GM18507 (cell line): Measurements from ENCODE around the gene DYNC2LI1.
"Not testable (repeated sequence)": the region's sequence is repeated elsewhere in the genome, so short reads cannot be mapped to it uniquely, and the experiment has no call there.

Experiments used
- DNase-seq: peaks from one replicate; pipeline ENCODE4 v3.0.0; 2011; ENCODE audit warnings: low read depth; ENCODE audit not compliant: insufficient read length; ENCODE audit errors: extremely low spot score
- FAIRE-seq: peaks from 2 replicates; lab custom pipeline; 2011; peaks lifted over from hg19 to GRCh38; lab: Jason Lieb, UNC

Gene DYNC2LI1

DNA sequence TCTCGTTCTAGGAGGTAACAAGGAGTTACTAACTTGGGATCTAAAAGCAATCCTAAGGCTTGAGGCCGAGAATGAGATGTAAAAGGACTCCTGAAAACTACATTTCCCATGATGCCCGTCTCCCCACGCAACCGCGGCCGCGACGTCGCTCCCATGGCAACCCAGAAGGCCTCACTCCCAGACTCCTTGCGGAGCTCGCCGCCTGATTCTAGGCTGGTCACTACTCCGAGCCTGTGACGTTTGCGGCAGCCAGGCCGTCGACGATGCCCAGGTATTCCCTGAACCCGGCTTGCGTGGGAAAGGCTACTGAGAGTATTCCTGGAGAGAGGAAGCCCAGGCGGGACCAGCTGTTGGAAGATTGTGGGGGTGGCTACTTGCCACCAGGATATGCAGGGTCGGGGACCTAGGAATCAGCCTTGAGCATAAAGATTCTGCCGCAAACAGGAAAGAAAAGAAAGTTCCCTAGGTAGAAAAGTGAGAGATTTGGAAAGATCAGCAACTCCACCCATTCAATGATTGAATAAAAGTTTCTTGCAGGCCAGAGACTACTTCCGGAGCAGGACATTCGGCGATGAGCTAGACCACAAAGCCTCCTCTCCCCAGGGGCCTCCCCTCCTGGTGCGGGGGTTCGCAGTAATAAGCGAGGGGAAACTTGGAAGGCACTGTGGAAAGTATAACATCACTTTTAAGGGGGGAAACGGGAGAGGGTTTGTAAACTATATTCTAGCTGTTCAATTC, at the start of gene DYNC2LI1:
DYNC2LI1 (plus strand) TSS at position 164 of the 738 bp plus-strand sequence; CDS start at position 264, 100 bp downstream.
- DNase-seq = peak; percentile 75
- peak; percentile 90 for FAIRE-seq

GRCh38 chr2:43724728-43725526, 48.9 kb upstream of the DYNC2LI1 start:
- FAIRE-seq (no peak), DNase-seq (no peak)

DNA sequence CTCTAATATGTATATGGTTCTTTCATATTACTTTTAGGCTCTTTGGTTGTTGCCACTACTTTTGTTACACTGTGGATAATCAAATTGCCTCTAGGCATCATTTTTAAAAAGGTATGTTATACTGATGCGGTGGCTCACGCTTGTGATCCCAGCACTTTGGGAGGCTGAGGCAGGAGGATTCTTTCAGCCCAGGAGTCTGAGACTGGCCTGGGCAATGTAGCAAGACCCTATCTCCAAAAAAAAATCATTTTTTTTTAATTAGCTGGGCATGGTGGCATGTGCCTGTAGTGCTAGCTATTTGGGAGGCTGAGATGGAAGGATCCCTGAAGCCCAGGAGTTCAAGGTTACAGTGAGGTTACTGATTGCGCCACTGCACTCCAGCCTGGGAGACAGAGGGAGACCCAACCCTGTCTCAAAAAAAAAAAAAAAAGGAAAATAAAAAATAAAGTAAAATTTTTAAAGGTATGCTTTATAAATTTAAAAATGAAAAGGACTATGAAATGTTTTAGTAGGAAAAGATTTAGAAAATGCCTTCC, 48.1 kb upstream of the DYNC2LI1 start:
- DNase-seq (no peak), FAIRE-seq (no peak)

GRCh38 chr2:43726961-43727633, 46.7 kb upstream of the DYNC2LI1 start:
- DNase-seq, FAIRE-seq: not testable (repeated sequence)

GRCh38 chr2:43727634-43728014, 46.2 kb upstream of the DYNC2LI1 start:
- FAIRE-seq = no peak
- DNase-seq = no peak

- FAIRE-seq (no peak), DNase-seq (no peak)
Observed at GRCh38 chr2:43729491-43730174, 44.2 kb upstream of the DYNC2LI1 start.

- DNase-seq (no peak), FAIRE-seq (no peak)
Observed at GRCh38 chr2:43731211-43731610, 42.6 kb upstream of the DYNC2LI1 start.

- no peak for FAIRE-seq
- no peak for DNase-seq
Observed at GRCh38 chr2:43736637-43737036, 37.2 kb upstream of the DYNC2LI1 start.

DNA sequence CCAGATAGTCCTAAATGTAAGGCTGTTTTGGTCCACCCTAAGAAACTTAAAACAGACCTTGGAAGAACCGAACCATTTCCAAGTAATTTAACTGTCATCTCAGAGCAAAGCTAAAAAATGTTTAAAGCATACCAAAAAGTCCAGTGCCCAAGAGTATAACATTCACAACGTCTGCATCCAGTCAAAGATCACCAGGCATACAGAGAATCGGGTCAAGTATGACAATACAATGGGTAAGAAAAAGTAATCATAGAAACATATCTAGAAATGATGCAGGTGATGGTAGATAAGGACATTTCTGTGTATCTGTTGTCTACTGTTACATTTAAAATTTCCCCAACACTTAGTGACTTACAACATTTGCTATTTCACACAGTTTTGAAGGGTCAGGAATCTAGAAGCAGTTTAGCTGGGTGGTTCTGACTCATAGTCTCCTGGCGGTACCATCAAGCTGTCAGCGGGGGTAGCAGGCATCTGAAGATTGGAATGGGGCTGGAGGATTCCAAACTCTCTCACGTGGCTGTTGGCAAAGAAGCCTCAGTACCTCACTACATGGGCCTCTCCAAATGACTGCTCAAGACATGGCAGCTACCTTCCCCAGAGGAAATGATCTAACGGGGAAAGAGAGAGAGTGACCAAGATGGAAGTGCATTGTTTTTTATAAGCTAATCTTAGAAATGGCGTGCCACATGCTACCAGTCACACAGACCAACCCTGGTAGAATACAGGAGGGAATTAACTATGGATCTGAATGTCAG, 36.6 kb upstream of the DYNC2LI1 start:
- FAIRE-seq (no peak), DNase-seq (no peak)

DNA sequence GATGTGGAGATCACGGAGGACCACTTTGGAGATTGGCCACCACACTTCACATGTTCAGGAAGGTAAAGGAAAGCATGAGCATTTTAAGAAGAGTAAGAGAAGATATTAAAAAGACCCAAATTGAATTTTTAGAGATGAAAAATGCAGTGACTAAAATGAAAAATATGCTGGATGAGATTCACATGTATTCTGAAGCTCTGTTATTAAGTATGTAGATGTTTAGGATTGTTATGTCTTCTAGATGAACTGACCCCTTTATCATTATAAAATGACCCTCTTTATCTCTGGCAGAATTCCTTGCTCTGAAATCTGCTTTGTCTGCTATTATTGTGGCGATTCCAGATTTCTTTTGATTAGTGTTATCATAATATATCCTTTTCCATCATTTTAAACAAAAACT, 36.0 kb upstream of the DYNC2LI1 start:
- FAIRE-seq (no peak), DNase-seq (no peak)

- DNase-seq (no peak), FAIRE-seq (no peak)
Observed at GRCh38 chr2:43738257-43738656, 35.6 kb upstream of the DYNC2LI1 start.

DNA sequence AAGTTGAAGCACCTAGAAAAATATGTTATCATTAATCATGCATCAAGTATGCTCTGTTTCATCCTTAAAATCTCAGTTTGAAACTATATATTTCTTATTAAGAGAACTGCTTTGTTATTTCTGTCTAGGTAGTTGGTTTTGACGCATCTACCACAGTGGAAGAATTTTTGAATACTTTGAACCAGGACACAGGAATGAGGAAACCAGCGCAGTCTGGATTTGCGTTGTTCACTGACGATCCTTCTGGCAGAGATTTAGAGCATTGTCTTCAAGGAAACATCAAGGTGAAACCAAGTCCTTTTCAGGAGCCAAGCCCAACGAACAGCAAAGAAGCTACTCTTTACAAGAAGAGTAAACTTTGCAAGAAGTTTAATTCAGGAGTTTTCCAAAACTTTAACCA, 30.1 kb upstream of the DYNC2LI1 start:
- no peak for FAIRE-seq

GRCh38 chr2:43745457-43745856, 28.4 kb upstream of the DYNC2LI1 start:
- FAIRE-seq (no peak), DNase-seq (no peak)

More for the DNA sequence above, 30.1 kb upstream of the DYNC2LI1 start:
- DNase-seq = no peak

DNA sequence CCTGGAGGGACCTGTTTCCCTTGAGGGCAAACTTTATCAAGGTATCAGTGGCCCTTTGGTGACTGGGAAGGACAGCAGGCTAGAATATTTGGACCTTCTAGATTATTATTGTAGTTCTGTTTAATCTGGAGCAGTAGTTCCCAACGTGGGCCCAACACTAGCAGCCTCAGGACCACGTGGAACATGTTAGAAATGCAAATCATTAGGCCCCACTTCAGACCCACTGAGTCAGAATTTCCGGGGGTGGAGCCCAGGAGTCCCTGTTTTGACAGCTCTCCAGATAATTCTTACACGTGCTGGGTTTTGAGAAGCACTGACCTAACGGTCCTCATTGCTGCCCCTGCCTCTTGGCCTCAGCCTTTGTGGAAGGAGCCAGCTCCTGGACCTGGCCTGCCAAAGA, 25.5 kb upstream of the DYNC2LI1 start:
- DNase-seq (no peak), FAIRE-seq (no peak)

- FAIRE-seq (no peak), DNase-seq (no peak)
Observed at GRCh38 chr2:43749583-43749982, 24.3 kb upstream of the DYNC2LI1 start.

DNA sequence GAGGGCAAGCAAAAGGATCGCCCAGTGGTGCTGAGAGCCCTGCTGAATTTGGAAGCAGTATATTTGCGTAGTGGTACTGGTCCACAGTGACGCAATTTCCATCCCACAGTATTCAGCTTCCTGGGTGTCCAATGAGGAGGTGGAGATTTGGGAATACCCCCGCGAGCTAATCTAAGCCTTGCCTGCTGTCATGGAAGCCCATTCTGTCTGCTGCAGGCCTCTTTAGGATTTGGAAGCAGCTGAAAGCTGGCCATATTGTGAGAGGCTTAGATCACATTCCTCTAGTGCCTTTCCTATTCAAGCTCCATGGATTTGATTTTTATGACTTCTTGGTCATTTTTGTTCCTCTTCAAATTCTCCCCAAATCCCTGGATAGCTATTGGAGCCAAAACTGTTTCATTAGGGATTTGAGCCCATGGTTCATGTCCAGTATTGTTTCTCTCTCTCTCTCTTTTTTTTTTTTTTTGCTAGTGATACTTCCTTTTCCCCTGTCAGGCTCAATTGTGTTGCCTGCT, 22.3 kb upstream of the DYNC2LI1 start:
- DNase-seq = no peak
- no peak for FAIRE-seq

DNA sequence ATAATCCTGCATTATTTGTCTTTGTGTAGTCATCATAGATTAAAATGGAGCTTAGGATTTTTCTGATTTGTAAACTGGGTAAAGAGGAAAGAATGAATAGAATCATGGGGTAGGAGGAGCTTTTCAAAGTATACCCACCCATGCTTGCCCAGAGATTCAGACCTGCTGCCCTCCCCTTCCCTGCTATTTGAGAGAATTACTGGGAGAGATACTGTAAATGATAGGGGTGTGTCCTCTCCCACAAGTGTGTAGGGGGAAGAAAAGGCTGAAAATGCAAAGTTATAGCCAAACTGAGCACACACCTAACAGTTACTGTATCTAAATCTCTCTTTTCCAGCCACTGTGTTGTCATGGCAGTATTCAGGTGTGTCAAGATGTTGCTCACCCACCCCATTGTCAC, 21.5 kb upstream of the DYNC2LI1 start:
- FAIRE-seq (no peak), DNase-seq (no peak)

DNA sequence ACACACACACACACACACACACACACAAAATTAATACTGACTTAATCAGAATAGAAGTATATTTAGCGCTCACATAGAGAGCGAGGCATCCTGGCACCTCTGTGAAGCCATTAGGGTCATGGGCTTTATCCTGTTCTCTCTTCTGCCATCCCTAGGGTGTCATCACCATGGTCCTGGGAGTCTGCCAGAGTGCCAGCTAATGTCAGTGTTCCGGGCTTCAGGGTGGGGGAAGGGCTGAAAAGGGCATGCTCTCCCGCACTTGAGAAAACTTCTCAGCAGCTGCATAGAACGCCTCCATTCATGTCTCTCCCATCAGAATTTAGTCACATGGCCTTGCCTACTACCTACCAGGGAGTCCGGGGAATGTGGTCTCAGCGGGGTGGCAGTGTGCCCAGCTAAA, 19.7 kb upstream of the DYNC2LI1 start:
- no peak for FAIRE-seq
- DNase-seq = no peak

- DNase-seq (no peak), FAIRE-seq (no peak)
Observed at GRCh38 chr2:43758739-43759138, 15.1 kb upstream of the DYNC2LI1 start.
